GM12878 (cell line): ENCODE data around the gene COL23A1. TPM values are rescaled to one million over a fixed set of nuclear protein-coding genes. Genes with fewer than 3 reads are reported as not detected.

Experiments used
- ATAC-seq: fragments of 200-7000 bp; cut with Tn5 transposase; 3 replicates; pipeline ENCODE4 v1.9.1; 2020; ENCODE audit warnings: mild to moderate bottlenecking, moderate library complexity
- BruUV-seq: library from RNA; stranded (reverse); fragments of 400-500 nt; replicated peaks from 2 replicates; lab custom pipeline; 2021; lab: Mats Ljungman, UMichigan
- CTCF ChIA-PET: fragments of 300-600 bp; sonication (Branson Sonifier 250); formaldehyde crosslinking; extraction: SDS; loops from one replicate; lab custom pipeline; 2021; ENCODE audit warnings: inconsistent platforms; lab: Yijun Ruan, JAX
- POLR2A ChIA-PET: fragments of 350-600 bp; formaldehyde crosslinking; extraction: SDS; loops from one replicate; lab custom pipeline; 2021; ENCODE audit warnings: inconsistent platforms; lab: Charles Lee
- RAD21 ChIA-PET: fragments of 300-600 bp; sonication (Branson Sonifier 250); formaldehyde crosslinking; loops from one replicate; lab custom pipeline; 2023; ENCODE audit warnings: antibody characterized with exemption; ENCODE audit not compliant: unreplicated experiment; lab: Charles Lee
- SMC1A ChIA-PET: fragments of 300-600 bp; sonication (Branson Sonifier 250); formaldehyde crosslinking; loops from one replicate; lab custom pipeline; 2023; ENCODE audit not compliant: unreplicated experiment, uncharacterized antibody; lab: Charles Lee
- DNase-seq: peaks from one replicate; pipeline ENCODE4 v3.0.0-alpha.2; 2011; ENCODE audit warnings: low read depth, low spot score
- FAIRE-seq: peaks from 3 replicates; lab custom pipeline; 2011; peaks lifted over from hg19 to GRCh38; lab: Jason Lieb, UNC
- H2AFZ ChIP-seq: 2 replicates; pipeline ENCODE4 v1.6.0; 2011; ENCODE audit warnings: low read depth, low read length, control low read depth; ENCODE audit not compliant: control insufficient read depth
- H3K27ac ChIP-seq: 2 replicates; pipeline ENCODE4 v1.5.1; 2011; ENCODE audit warnings: control low read depth; ENCODE audit not compliant: control insufficient read depth, insufficient read depth
- H3K27me3 ChIP-seq, 2 experiments: replicated peaks in 1 of 2; 2 replicates each; pipeline versions ENCODE4 v1.6.0 to v1.6.1; 2011; ENCODE audit warnings: low read length in 1 of 2; ENCODE audit not compliant: control insufficient read depth in 2 of 2, insufficient read depth in 2 of 2
- H3K36me3 ChIP-seq, 2 experiments: 2 replicates each; pipeline ENCODE4 v1.5.1; 2011; ENCODE audit warnings: low read length in 1 of 2; ENCODE audit not compliant: control insufficient read depth in 2 of 2, insufficient read depth in 2 of 2
- H3K4me1 ChIP-seq: 2 replicates; pipeline ENCODE4 v1.6.1; 2011; ENCODE audit warnings: mild to moderate bottlenecking, low read length, moderate library complexity, mixed read lengths; ENCODE audit not compliant: control insufficient read depth, insufficient read depth
- H3K4me2 ChIP-seq: 2 replicates; pipeline ENCODE4 v1.6.0; 2011; ENCODE audit warnings: control low read depth; ENCODE audit not compliant: control insufficient read depth, insufficient read depth
- H3K4me3 ChIP-seq: fragments of 200-600 bp; sonication (generic); 2 replicates; pipeline ENCODE4 v1.5.1; 2016
- H3K79me2 ChIP-seq: 2 replicates; pipeline ENCODE4 v1.6.0; 2011; ENCODE audit warnings: low read length; ENCODE audit not compliant: control insufficient read depth, insufficient read depth
- H3K9ac ChIP-seq: 2 replicates; pipeline ENCODE4 v1.8.0; 2011; ENCODE audit warnings: low read length, control low read depth, mixed read lengths; ENCODE audit not compliant: control insufficient read depth, insufficient read depth
- H3K9me3 ChIP-seq: replicated peaks from 3 replicates; pipeline ENCODE4 v1.5.1; 2011; ENCODE audit warnings: mild to moderate bottlenecking, low read length; ENCODE audit not compliant: control insufficient read depth, insufficient read depth
- H4K20me1 ChIP-seq: 2 replicates; pipeline ENCODE4 v1.6.0; 2011; ENCODE audit not compliant: control insufficient read depth, insufficient read depth
- ATF3 ChIP-seq: IDR thresholded peaks from 2 replicates; pipeline ENCODE4 v1.6.1; 2011; ENCODE audit warnings: low read depth, mild to moderate bottlenecking, low read length, moderate library complexity, borderline replicate concordance; ENCODE audit errors: extremely low read depth
- BACH1 ChIP-seq: fragments of 450-650 bp; IDR thresholded peaks from 2 replicates; pipeline ENCODE4 v1.6.1; 2017; ENCODE audit warnings: mild to moderate bottlenecking, borderline replicate concordance
- BCL3 ChIP-seq: IDR thresholded peaks from 2 replicates; pipeline ENCODE4 v1.6.1; 2011; ENCODE audit warnings: borderline replicate concordance, low read depth, mild to moderate bottlenecking, moderate library complexity, low read length; ENCODE audit not compliant: insufficient read depth, poor library complexity, severe bottlenecking
- CREB1 ChIP-seq: IDR thresholded peaks from 2 replicates; pipeline ENCODE4 v1.6.1; 2012; ENCODE audit warnings: low read depth, mild to moderate bottlenecking, inconsistent platforms
- HDAC6 ChIP-seq: fragments of 200-600 bp; sonication (generic); IDR thresholded peaks from one replicate; pipeline ENCODE4 v1.8.0; 2017; ENCODE audit warnings: antibody characterized with exemption; ENCODE audit not compliant: unreplicated experiment
- MEF2A ChIP-seq: IDR thresholded peaks from 2 replicates; pipeline ENCODE4 v1.6.1; 2011; ENCODE audit warnings: low read depth, mild to moderate bottlenecking, low read length, moderate library complexity; ENCODE audit not compliant: insufficient read depth
- MYB ChIP-seq: fragments of 150-350 bp; IDR thresholded peaks from 2 replicates; pipeline ENCODE4 v1.6.1; 2014; ENCODE audit warnings: mild to moderate bottlenecking, low read depth, low read length, borderline replicate concordance
- SIN3A ChIP-seq: IDR thresholded peaks from 2 replicates; pipeline ENCODE4 v1.6.1; 2012; ENCODE audit warnings: low read depth, low read length, improper control_type of control experiment
- SMAD5 ChIP-seq: IDR thresholded peaks from 2 replicates; pipeline ENCODE4 v1.6.1; 2016; ENCODE audit warnings: antibody characterized with exemption, low read depth
- TCF7 ChIP-seq: IDR thresholded peaks from 2 replicates; pipeline ENCODE4 v1.6.1; 2014; ENCODE audit warnings: antibody characterized with exemption, borderline replicate concordance
- ZNF217 ChIP-seq: fragments of 450-650 bp; IDR thresholded peaks from 2 replicates; pipeline ENCODE4 v1.6.1; 2017; ENCODE audit warnings: antibody characterized with exemption, mild to moderate bottlenecking
- ZNF384 ChIP-seq: IDR thresholded peaks from 2 replicates; pipeline ENCODE4 v1.6.1; 2012; ENCODE audit warnings: low read depth, mild to moderate bottlenecking, low read length, improper control_type of control experiment, borderline replicate concordance
- ZNF592 ChIP-seq: fragments of 450-650 bp; IDR thresholded peaks from 2 replicates; pipeline ENCODE4 v1.6.1; 2017; ENCODE audit warnings: mild to moderate bottlenecking, moderate library complexity
- ZNF687 ChIP-seq: fragments of 450-650 bp; IDR thresholded peaks from 2 replicates; pipeline ENCODE4 v1.6.1; 2017; ENCODE audit warnings: mild to moderate bottlenecking, moderate library complexity
- WGBS: methylation state at CpG from one replicate; pipeline ENCODE4 v1.1.6; 2016; ENCODE audit warnings: low lambda C conversion rate; ENCODE audit not compliant: insufficient replicate concordance, insufficient coverage; ENCODE audit errors: missing lambda C conversion rate; 5-methylcytosine and 5-hydroxymethylcytosine counted together
- in situ Hi-C: fragments of 300-500 bp; cut with MboI; formaldehyde crosslinking; loops from 9 replicates; pipeline ENCODE4 v1.14.3; 2018; ENCODE audit warnings: mixed read lengths
- intact Hi-C: fragments of 100-400 bp; cut with micrococcal nuclease; formaldehyde crosslinking; loops from one replicate; pipeline ENCODE4 v1.14.2; 2022; ENCODE audit not compliant: unreplicated experiment
- polyA plus RNA-seq, 11 experiments: library from polyadenylated mRNA; depleted of rRNA in 4 of 11; unstranded in 6 of 11; stranded (reverse) in 5 of 11; fragments of >200 nt; fragmentation: Nextera tagmentation in 4 of 11; fragmentation: Illumina TruSeq in 1 of 11; extraction: Ambion mirVana in 4 of 11; extraction: Trizol in 1 of 11; gene quantifications; 1 replicate in 1 of 11; 2 replicates in 10 of 11; pipeline versions ENCODE4 v1.2.1 to v1.2.3, GENCODE V29; 2011 to 2016; ENCODE audit warnings: inconsistent platforms in 2 of 11, missing spikeins in 2 of 11, low read depth in 1 of 11
- total RNA-seq, 4 experiments: library from RNA; depleted of rRNA in 3 of 4; stranded (reverse); fragments of >200 nt in 3 of 4; fragmentation: Illumina TruSeq in 1 of 4; extraction: Trizol in 1 of 4; gene quantifications; 2 replicates each; pipeline versions ENCODE4 v1.2.1 to v1.2.3, GENCODE V29; 2013 to 2021

The COL23A1 gene
- total and polyA plus RNA-seq, 10 of the 15 experiments (the other 5 are each of a cell fraction or from before 2014, with no cell fraction given), result 0.03 to 0.83 (median 0.09) TPM; not detected in 5

- no peak for DNase-seq
- H3K27me3 ChIP-seq, result no peaks in the 10 kb centered on the region
- no peaks in the 10 kb centered on the region for H3K9me3 ChIP-seq
- RAD21 ChIA-PET, result no interaction called here
- POLR2A ChIA-PET, result no interaction called here
- H4K20me1 ChIP-seq, result no peaks in the 10 kb centered on the region
- no peak overlapping the region for H3K4me2 ChIP-seq
- no peak overlapping the region for H3K4me3 ChIP-seq
- in situ Hi-C loops, result no loop called here
- H2AFZ ChIP-seq, result no peak overlapping the region
- BruUV-seq, result no TSS peak
- no peaks in the 10 kb centered on the region for H3K36me3 ChIP-seq
- no peak for ATAC-seq
- no peak overlapping the region for H3K9ac ChIP-seq
- CTCF ChIA-PET, result no interaction called here
- intact Hi-C loops, result no loop called here
- SMC1A ChIA-PET, result no interaction called here
- no peak overlapping the region for H3K27ac ChIP-seq
- H3K79me2 ChIP-seq, result no peaks in the 10 kb centered on the region
- no peaks in the 10 kb centered on the region for H3K4me1 ChIP-seq
- WGBS, result 59% methylated on average over 18 of the region's 22 CpGs
- no peak for FAIRE-seq
- TF ChIP-seq BCL3 (no peak), ZNF384 (no peak), ZNF217 (no peak), MEF2A (no peak), BACH1 (no peak), SIN3A (no peak), CREB1 (no peak), MYB (no peak), ATF3 (no peak), HDAC6 (no peak), SMAD5 (no peak), ZNF592 (no peak), TCF7 (no peak), ZNF687 (no peak)
Observed at GRCh38 chr5:178544166-178544834, 45.9 kb downstream of the COL23A1 start.
